Measurements from ENCODE around the gene SLC22A13.
"Not testable (repeated sequence)": the region's sequence is repeated elsewhere in the genome, so short reads cannot be mapped to it uniquely, and the experiment has no call there.

Gene SLC22A13

DNA sequence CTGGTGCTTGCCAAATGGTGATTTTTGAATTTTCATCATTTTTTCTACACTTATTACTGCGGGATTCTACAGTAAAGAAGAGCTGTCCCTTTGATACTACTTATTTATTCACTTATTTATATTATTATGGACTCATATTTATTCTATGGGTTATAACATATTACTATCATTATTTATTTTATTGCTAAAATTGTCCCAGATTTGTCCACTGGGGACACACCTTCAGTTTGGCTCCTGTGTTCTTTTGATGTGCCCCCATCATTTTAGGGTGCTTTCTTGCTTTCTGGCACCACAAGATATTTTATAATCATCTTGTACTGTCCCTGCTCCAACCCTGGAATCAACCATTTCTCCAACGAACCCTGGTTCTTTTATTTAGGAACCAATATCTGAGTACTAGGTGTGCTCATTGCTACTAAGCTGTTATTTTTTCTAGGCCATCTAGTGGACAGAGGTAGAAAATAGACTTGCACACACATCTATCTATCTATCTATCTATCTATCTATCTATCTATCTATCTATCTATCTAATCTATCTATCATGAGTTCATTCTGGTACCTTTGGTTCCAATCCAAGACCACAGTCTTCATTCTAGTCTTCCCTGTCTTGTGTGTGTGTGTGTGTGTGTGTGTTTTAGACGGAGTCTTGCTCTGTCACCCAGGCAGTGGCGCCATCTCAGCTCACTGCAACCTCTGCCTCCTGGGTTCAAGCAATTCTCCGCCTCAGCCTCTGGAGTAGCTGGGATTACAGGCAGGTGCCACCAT, 32.5 kb downstream of the SLC22A13 start:
- DNase-seq (ENCODE audit: low read depth), result no peak

DNA sequence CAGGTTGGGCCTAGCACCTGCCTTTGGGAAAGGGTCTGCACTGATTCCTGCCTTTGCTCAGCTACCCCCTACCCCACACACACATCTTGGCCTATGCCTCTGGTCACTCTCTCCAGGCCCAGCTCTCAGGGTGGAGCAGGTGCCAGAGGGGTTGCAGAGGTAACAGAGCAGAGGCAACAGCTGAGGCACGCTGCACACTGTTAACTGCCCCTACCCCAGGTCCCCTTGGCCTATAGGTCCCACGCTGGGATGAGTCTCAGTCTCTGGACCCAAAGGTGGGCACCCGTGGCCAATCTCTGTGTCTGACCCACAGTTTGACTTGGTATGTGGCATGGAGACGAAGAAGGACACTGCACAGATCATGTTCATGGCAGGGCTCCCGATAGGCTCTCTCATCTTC, 41.3 kb downstream of the SLC22A13 start:
- DNase-seq (ENCODE audit: low read depth), result no peak

- no peak for DNase-seq (ENCODE audit: low read depth)
Observed at GRCh38 chr3:38307599-38307998, 42.0 kb downstream of the SLC22A13 start.

DNA sequence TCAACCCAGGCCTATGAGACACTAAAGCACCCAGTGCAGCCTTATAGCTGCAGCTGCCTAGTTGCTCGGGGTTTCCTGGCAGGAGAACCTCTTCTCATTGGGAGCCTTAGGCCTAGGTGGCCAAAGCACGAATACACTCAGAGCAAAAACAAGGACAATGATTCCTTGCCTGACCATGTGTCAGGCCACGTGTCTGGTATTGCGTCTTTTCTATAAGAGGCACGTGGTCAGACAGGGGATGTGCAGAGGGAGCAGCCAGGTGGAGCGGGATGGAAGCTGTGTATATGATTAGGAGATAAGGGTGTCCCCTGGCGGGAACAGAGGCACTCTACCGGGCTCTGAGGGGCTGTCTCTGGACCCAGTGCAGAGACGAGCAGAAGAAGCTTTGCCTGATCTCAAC, 42.8 kb downstream of the SLC22A13 start:
- no peak for DNase-seq (ENCODE audit: low read depth)

GRCh38 chr3:38311476-38311875, 45.9 kb downstream of the SLC22A13 start:
- DNase-seq (ENCODE audit: low read depth), result no peak

DNA sequence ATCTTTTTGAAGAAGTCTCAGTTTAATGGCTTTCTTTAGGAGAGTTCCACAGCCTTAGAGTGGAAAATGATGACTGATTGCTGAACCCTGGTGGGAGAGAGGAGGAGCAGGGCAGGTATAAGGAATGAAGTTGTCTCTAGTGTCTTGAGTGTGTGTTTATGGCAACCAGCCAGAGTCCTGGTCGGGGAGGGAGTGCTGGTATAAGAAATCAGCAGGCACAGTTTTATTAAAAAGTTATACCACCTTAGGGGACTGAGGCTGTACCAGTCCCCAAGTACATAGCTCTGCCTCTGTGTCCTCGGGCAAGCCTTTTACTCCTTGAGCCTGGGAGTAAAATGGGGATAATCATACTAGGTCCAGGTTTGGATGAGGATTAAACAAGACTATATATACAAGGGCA, 46.3 kb downstream of the SLC22A13 start:
- no peak for DNase-seq (ENCODE audit: low read depth)

- no peak for DNase-seq (ENCODE audit: low read depth)
Observed at GRCh38 chr3:38312356-38312755, 46.7 kb downstream of the SLC22A13 start.

DNA sequence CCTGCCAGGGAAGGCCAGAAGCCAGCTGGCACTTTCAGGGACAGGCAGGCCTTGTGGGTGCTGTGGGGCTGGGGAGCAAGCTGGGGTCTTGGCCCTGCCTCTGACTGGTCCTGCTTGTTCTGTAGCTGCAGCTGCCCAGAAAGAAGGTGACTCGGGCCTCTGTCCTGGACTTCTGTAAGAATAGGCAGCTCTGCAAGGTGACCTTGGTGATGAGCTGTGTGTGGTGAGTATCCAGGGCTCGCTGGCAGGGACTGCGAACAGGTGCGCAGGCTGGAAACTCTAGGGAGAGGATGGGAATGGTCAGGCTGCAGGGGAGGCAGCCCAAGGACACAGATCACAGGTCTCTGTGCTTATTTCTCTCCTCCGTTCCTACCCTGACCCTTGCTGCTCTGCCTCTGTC, 47.7 kb downstream of the SLC22A13 start:
- DNase-seq (ENCODE audit: low read depth), result no peak

GRCh38 chr3:38313695-38314094, 48.1 kb downstream of the SLC22A13 start:
- no peak for DNase-seq (ENCODE audit: low read depth)

- DNase-seq (ENCODE audit: low read depth), result no peak
Observed at GRCh38 chr3:38314112-38314763, 48.6 kb downstream of the SLC22A13 start.

DNA sequence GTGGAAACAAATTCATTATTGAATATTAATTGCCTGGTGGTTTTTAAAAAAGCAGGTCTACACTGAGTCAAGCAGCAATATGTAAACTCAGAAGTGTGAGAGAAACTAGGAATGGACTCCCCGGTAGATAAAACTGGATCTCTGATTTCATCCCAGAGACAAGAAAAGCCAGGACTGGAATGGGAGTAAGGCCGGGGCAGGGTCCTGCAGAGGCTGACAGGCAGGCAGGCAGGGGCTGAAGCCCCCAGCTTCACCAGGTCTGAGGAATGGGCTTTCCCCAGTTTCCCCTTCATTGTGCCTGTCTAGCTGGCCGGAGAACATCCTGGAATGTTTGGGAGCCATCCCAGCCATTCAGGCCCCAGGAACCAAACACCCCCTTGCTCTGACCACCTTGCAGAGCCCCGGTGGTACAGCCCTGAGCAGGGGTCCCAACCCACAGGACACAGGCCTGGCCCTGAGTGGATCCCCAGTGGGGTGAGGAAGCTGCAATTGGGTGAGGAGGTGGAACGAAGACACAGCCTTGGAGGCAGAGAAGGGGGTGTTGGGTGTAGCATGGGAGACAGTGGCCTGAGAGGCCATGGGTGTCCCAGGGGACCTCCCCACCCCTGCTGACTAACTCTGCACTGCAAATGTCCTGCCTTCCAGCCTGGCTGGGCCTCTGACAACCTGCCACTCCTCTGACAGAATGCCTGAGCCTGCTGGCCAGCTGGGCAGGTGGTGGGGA, 49.3 kb downstream of the SLC22A13 start:
- no peak for DNase-seq (ENCODE audit: low read depth)

DNA sequence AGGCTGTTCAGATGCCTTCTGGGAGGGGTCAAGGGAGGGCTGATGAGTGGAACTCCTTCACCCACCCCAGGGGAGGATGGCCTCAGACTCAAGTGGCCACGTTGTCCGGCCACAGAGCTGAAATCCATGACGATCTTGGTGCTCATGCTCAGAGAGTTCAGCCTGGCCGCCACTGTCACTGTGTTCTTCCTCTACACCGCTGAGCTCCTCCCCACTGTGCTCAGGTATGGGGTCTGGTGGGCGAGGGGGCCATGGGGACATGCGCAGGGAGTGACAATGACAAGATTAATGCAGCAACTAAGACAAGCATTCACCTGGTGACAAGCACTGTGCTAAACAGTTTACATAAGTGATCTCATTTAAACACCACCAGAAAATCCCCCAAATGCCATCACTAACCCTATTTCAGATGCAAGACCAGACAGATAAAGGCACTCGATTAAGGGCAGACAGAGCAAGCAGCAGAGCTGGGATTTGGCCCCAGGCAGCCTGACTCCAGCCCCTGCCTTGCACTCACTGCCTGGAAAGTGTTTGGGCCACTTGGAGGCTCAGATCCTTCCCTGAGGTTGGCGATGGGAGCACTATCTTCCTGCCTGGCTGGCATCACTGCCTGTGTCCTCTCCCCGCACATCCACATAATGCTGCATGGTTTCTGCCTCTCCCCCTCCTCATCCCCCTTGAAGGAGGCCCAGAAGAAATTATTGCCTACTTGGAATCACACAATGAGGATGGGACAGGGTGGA, 50.0 kb downstream of the SLC22A13 start:
- no peak for DNase-seq (ENCODE audit: low read depth)

DNA sequence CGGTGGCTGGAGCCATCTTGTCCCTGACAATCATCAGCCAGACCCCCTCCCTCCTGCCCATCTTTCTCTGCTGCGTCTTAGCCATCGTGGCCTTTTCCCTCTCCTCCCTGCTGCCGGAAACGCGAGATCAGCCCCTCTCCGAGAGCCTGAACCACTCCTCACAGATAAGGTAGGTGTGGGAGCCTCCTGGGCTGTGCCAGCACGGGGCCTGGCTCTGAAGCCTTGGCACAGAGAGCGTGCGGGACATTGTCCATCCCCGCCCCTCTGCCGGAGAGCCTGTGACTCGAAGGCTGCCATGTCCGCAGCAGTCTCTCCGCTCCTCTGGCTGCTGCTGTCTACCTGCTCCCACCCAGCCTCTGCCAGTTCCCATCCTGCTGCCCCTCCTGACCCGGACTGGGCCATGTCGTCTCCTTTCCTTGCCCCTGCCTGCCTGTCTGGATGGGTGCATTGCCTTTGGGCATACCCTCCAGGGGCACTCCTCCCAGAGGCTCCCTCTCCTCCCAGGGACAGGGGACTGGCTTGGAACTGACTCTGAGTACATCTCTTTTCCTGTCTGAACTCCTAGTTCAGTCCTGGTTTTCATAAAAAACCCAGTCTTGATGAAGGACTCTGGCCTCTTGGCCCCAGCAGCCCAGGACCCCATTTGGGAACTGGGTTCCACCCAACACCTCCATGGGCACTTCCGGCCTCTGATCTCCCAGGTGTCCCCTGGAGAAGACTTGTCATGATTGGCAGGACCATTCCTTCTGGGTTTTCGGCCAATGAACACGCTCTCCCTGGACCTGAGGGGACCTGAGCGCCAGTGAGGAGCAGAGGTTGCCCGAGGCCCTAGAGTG, 51.0 kb downstream of the SLC22A13 start:
- no peak for DNase-seq (ENCODE audit: low read depth)

DNA sequence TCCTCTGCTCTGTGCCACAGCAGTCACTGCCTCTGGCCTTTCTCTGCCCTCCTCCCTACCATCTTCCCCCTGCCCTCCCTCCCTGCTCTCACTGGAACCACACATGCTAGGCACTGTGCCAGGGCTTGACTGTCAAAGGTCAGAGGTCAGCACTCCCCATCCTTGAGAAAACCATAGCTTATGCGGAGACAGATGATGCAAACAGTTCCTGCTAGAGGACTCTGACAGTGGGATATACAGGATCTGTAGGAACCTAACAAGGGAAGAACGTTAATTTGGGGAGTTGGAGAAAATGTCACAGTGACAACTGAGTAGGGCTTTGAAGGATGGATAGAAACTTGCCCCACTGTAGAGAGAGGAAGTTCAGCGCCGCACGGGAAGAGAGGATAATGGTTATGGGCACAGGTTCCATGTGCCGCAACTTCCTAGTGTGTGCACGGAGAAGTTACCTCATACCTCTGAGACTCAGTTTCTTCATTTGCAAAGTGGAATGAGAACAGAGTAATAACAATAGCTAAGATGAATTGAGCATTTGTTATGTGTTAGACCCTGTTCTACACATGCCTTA, 51.7 kb downstream of the SLC22A13 start:
- no peak for DNase-seq (ENCODE audit: low read depth)

- no peak for DNase-seq (ENCODE audit: low read depth)
Observed at GRCh38 chr3:38318766-38319671, 53.4 kb downstream of the SLC22A13 start.

GRCh38 chr3:38320638-38321037, 55.0 kb downstream of the SLC22A13 start:
- DNase-seq (ENCODE audit: low read depth), result not testable (repeated sequence)

- no peak for DNase-seq (ENCODE audit: low read depth)
Observed at GRCh38 chr3:38323060-38323459, 57.4 kb downstream of the SLC22A13 start.

- no peak for DNase-seq (ENCODE audit: low read depth)
Observed at GRCh38 chr3:38325256-38325655, 59.6 kb downstream of the SLC22A13 start.

GRCh38 chr3:38327335-38328009, 61.9 kb downstream of the SLC22A13 start:
- DNase-seq (ENCODE audit: low read depth), result no peak
